Measurements from ENCODE around the gene SYS1.

The SYS1 gene

GRCh38 chr20:45410887-45411286 lies 47.9 kb downstream of the SYS1 start:
- no peak overlapping the region for H3K9ac ChIP-seq (ENCODE audit: low read length)
- H3K4me3 ChIP-seq (ENCODE audit: low read length): no peak overlapping the region
- no peak overlapping the region for H3K4me2 ChIP-seq (ENCODE audit: low read depth, low read length)
- H3K36me3 ChIP-seq (replicated peaks; ENCODE audit: insufficient read depth, low read length): no peaks in the 10 kb centered on the region
- no peak overlapping the region for H3K27ac ChIP-seq (ENCODE audit: low read length)
- no peaks in the 10 kb centered on the region for H3K9me3 ChIP-seq (replicated peaks; ENCODE audit: insufficient read depth, low read length)
- H3K4me1 ChIP-seq (ENCODE audit: low read length): peaks cover 7% of the 10 kb centered on the region
- no peaks in the 10 kb centered on the region for H4K20me1 ChIP-seq (ENCODE audit: insufficient read depth, low read length)
- H2AFZ ChIP-seq (ENCODE audit: low read length): no peak overlapping the region
- H3K9me2 ChIP-seq (replicated peaks; ENCODE audit: insufficient read depth, low read length): no peaks in the 10 kb centered on the region
- H3K27me3 ChIP-seq (replicated peaks; ENCODE audit: insufficient read depth, low read length): peaks cover 3% of the 10 kb centered on the region; the same call in 1 of the 2 replicates
- DNase-seq: no peak
- peaks cover 3% of the 10 kb centered on the region for H3K79me2 ChIP-seq (ENCODE audit: low read length)
- H3F3A ChIP-seq (ENCODE audit: insufficient read depth, low read length): no peaks in the 10 kb centered on the region
- no peak for TF ChIP-seq EZH2 (optimal IDR thresholded peaks at IDR 0.05; ENCODE audit: low read depth, low read length)
- no peak for TF ChIP-seq EZH2phosphoT487 (IDR thresholded peaks at IDR 0.05; ENCODE audit: low read length)
- TF ChIP-seq CTCF (IDR thresholded peaks at IDR 0.05; ENCODE audit: low read length): no peak

DNA sequence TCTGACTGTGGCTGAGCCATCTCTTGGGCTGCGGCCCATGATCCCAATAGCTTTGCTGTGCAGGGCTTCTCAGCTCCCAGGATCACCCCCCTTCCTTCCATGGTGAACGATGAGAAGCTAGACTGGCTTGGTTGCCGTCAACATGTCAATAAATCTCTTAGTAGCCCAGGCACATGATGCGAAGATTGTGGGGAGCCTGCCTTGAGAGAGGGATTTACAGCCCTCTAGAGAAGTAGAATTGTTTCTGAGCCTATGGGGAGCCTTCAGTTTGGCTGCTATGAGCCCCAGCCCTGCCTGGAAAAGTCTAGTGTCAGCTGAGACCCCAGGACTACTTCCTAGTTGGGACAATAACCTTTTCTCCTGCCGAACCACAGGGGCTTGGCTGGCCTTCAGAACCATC lies 49.7 kb downstream of the SYS1 start:
- TF ChIP-seq EZH2 (optimal IDR thresholded peaks at IDR 0.05; ENCODE audit: low read depth, low read length) (no peak), EZH2phosphoT487 (IDR thresholded peaks at IDR 0.05; ENCODE audit: low read length) (no peak), CTCF (IDR thresholded peaks at IDR 0.05; ENCODE audit: low read length) (no peak)
- Histone ChIP-seq H2AFZ (ENCODE audit: low read length) (no peak overlapping the region), H3K36me3 (replicated peaks; ENCODE audit: insufficient read depth, low read length) (no peaks in the 10 kb centered on the region), H4K20me1 (ENCODE audit: insufficient read depth, low read length) (no peaks in the 10 kb centered on the region), H3K4me2 (ENCODE audit: low read depth, low read length) (no peak overlapping the region), H3K27ac (ENCODE audit: low read length) (no peak overlapping the region), H3K4me3 (ENCODE audit: low read length) (no peak overlapping the region), H3K9ac (ENCODE audit: low read length) (no peak overlapping the region), H3K4me1 (ENCODE audit: low read length) (peaks cover 16% of the 10 kb centered on the region), H3K9me2 (replicated peaks; ENCODE audit: insufficient read depth, low read length) (no peaks in the 10 kb centered on the region), H3K9me3 (replicated peaks; ENCODE audit: insufficient read depth, low read length) (no peaks in the 10 kb centered on the region), H3K27me3 (replicated peaks; ENCODE audit: insufficient read depth, low read length) (no peaks in the 10 kb centered on the region), H3F3A (ENCODE audit: insufficient read depth, low read length) (no peaks in the 10 kb centered on the region), H3K79me2 (ENCODE audit: low read length) (peaks cover 21% of the 10 kb centered on the region)
- no peak for DNase-seq

DNA sequence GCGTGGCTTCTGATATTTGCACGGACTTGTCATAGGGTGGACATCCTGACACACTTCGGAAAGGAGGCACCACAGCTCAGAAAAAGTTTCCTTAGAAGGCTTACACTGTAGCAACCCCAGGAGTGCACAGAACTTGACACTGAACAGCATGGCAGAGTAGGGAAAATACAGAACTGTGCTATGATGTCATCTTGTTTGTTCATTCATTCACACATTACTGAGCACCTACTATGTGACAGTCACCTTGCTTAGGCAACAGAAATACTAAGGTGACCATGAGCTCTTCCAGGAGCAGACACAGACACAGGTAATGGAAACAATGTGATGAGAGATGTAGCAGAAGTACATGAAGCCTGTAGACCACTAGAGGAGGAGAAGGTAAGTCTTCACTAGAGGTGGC lies 50.5 kb downstream of the SYS1 start:
- Histone ChIP-seq H3K9me3 (replicated peaks; ENCODE audit: insufficient read depth, low read length) (no peaks in the 10 kb centered on the region), H3K4me3 (ENCODE audit: low read length) (no peak overlapping the region), H3F3A (ENCODE audit: insufficient read depth, low read length) (no peaks in the 10 kb centered on the region), H3K36me3 (replicated peaks; ENCODE audit: insufficient read depth, low read length) (no peaks in the 10 kb centered on the region), H3K4me2 (ENCODE audit: low read depth, low read length) (no peak overlapping the region), H2AFZ (ENCODE audit: low read length) (no peak overlapping the region), H3K27me3 (replicated peaks; ENCODE audit: insufficient read depth, low read length) (no peaks in the 10 kb centered on the region), H4K20me1 (ENCODE audit: insufficient read depth, low read length) (no peaks in the 10 kb centered on the region), H3K4me1 (ENCODE audit: low read length) (peaks cover 16% of the 10 kb centered on the region), H3K9ac (ENCODE audit: low read length) (no peak overlapping the region), H3K27ac (ENCODE audit: low read length) (no peak overlapping the region), H3K79me2 (ENCODE audit: low read length) (peaks cover 29% of the 10 kb centered on the region), H3K9me2 (replicated peaks; ENCODE audit: insufficient read depth, low read length) (no peaks in the 10 kb centered on the region)
- no peak for DNase-seq
- TF ChIP-seq EZH2phosphoT487 (IDR thresholded peaks at IDR 0.05; ENCODE audit: low read length): no peak
- no peak for TF ChIP-seq CTCF (IDR thresholded peaks at IDR 0.05; ENCODE audit: low read length)
- TF ChIP-seq EZH2 (optimal IDR thresholded peaks at IDR 0.05; ENCODE audit: low read depth, low read length): no peak

Data from MM.1S (cell line).